NCI-H226 (cell line): ENCODE data around the gene CHL1.

Experiments
- DNase-seq: peaks from one replicate; pipeline ENCODE4 v3.0.0-alpha.2; 2015

CHL1 gene

GRCh38 chr3:411226-411625 is 214.7 kb downstream of the CHL1 start:
- DNase-seq = no peak

- no peak for DNase-seq
Measured at GRCh38 chr3:414063-414462, 217.5 kb downstream of the CHL1 start.

GRCh38 chr3:418239-418929 is 221.8 kb downstream of the CHL1 start:
- DNase-seq = no peak

GRCh38 chr3:420584-420983 is 224.0 kb downstream of the CHL1 start:
- no peak for DNase-seq

GRCh38 chr3:425079-425478 is 228.5 kb downstream of the CHL1 start:
- no peak for DNase-seq

GRCh38 chr3:426072-426471 is 229.5 kb downstream of the CHL1 start:
- DNase-seq = no peak

- DNase-seq = no peak
Measured at GRCh38 chr3:427128-427527, 230.6 kb downstream of the CHL1 start.

- no peak for DNase-seq
Measured at GRCh38 chr3:430186-430585, 233.6 kb downstream of the CHL1 start.

GRCh38 chr3:435161-435560 is 238.6 kb downstream of the CHL1 start:
- no peak for DNase-seq

- DNase-seq = no peak
Measured at GRCh38 chr3:436053-436452, 239.5 kb downstream of the CHL1 start.

GRCh38 chr3:440826-441225 is 244.3 kb downstream of the CHL1 start:
- DNase-seq = no peak

- no peak for DNase-seq
Measured at GRCh38 chr3:445960-446359, 249.4 kb downstream of the CHL1 start.

GRCh38 chr3:447671-448070 is 251.1 kb downstream of the CHL1 start:
- no peak for DNase-seq

GRCh38 chr3:449711-450110 is 253.1 kb downstream of the CHL1 start:
- no peak for DNase-seq

GRCh38 chr3:452221-452620 is 255.7 kb downstream of the CHL1 start:
- no peak for DNase-seq

GRCh38 chr3:453106-453505 is 256.5 kb downstream of the CHL1 start:
- DNase-seq = no peak

- no peak for DNase-seq
Measured at GRCh38 chr3:454986-455385, 258.4 kb downstream of the CHL1 start.

GRCh38 chr3:458124-458523 is 261.6 kb downstream of the CHL1 start:
- DNase-seq = no peak

- no peak for DNase-seq
Measured at GRCh38 chr3:458653-459310, 262.2 kb downstream of the CHL1 start.
